GM23338 (cell line): Measurements from ENCODE around the gene OAT. TPM values are rescaled to one million over a fixed set of nuclear protein-coding genes. Genes with fewer than 3 reads are reported as not detected.
A peak's percentile ranks its signal among the peaks of the same experiment; 100 is the strongest.

Source experiments
- ATAC-seq: fragments of 200-7000 bp; cut with Tn5 transposase; 3 replicates; pipeline ENCODE4 v1.9.1; 2020
- DNase-seq: peaks from one replicate; pipeline ENCODE4 v3.0.0-alpha.2; 2015; ENCODE audit warnings: low spot score
- H2AFZ ChIP-seq: fragments of 200-600 bp; sonication (generic); 2 replicates; pipeline ENCODE4 v1.8.0; 2016; ENCODE audit warnings: antibody characterized with exemption, mild to moderate bottlenecking, moderate library complexity
- H3F3A ChIP-seq: fragments of 200-600 bp; sonication (generic); replicated peaks from 2 replicates; pipeline ENCODE4 v1.8.0; 2017; ENCODE audit warnings: antibody characterized with exemption, mixed run types, low read depth
- H3K27ac ChIP-seq: fragments of 200-600 bp; sonication (generic); 2 replicates; pipeline ENCODE4 v1.6.1; 2016; ENCODE audit warnings: low read depth
- H3K27me3 ChIP-seq: fragments of 200-600 bp; sonication (generic); 2 replicates; pipeline ENCODE4 v1.8.0; 2016; ENCODE audit warnings: mild to moderate bottlenecking, mixed run types, moderate library complexity; ENCODE audit not compliant: insufficient read depth
- H3K36me3 ChIP-seq: fragments of 200-600 bp; sonication (generic); 2 replicates; pipeline ENCODE4 v1.8.0; 2016; ENCODE audit warnings: mild to moderate bottlenecking; ENCODE audit not compliant: insufficient read depth
- H3K4me1 ChIP-seq: fragments of 200-600 bp; sonication (generic); 2 replicates; pipeline ENCODE4 v1.8.0; 2016; ENCODE audit warnings: mild to moderate bottlenecking, moderate library complexity; ENCODE audit not compliant: insufficient read depth
- H3K4me2 ChIP-seq: fragments of 200-600 bp; sonication (generic); 2 replicates; pipeline ENCODE4 v1.7.1; 2017; ENCODE audit warnings: mixed run types
- H3K4me3 ChIP-seq: fragments of 200-600 bp; sonication (generic); 2 replicates; pipeline ENCODE4 v1.6.1; 2016; ENCODE audit warnings: mixed run types
- H3K79me2 ChIP-seq: fragments of 200-600 bp; sonication (generic); replicated peaks from 2 replicates; pipeline ENCODE4 v1.8.0; 2017; ENCODE audit warnings: mild to moderate bottlenecking; ENCODE audit not compliant: insufficient read depth
- H3K9me2 ChIP-seq: fragments of 200-600 bp; sonication (generic); 2 replicates; pipeline ENCODE4 v1.8.0; 2017; ENCODE audit not compliant: insufficient read depth
- H4K20me1 ChIP-seq: fragments of 200-600 bp; sonication (generic); replicated peaks from 2 replicates; pipeline ENCODE4 v1.8.0; 2017; ENCODE audit warnings: mild to moderate bottlenecking; ENCODE audit not compliant: insufficient read depth
- H3K27ac Mint-ChIP-seq: 2 replicates; pipeline ENCODE4 v1.8.0; 2020; ENCODE audit warnings: inconsistent platforms, mild to moderate bottlenecking, moderate library complexity, mixed read lengths
- H3K27me3 Mint-ChIP-seq: 3 replicates; pipeline ENCODE4 v1.8.0; 2022; ENCODE audit warnings: low read depth, mild to moderate bottlenecking, moderate library complexity, mixed read lengths, inconsistent platforms; ENCODE audit not compliant: insufficient read depth, poor library complexity
- H3K36me3 Mint-ChIP-seq: 3 replicates; pipeline ENCODE4 v1.8.0; 2021; ENCODE audit warnings: low read depth, mild to moderate bottlenecking, inconsistent platforms, moderate library complexity, mixed read lengths
- H3K4me1 Mint-ChIP-seq: 3 replicates; pipeline ENCODE4 v1.8.0; 2020; ENCODE audit warnings: mild to moderate bottlenecking, inconsistent platforms, mixed read lengths
- H3K4me3 Mint-ChIP-seq: 3 replicates; pipeline ENCODE4 v1.8.0; 2021; ENCODE audit warnings: moderate library complexity, mild to moderate bottlenecking, inconsistent platforms, mixed read lengths
- H3K9me3 Mint-ChIP-seq: 3 replicates; pipeline ENCODE4 v1.8.0; 2020; ENCODE audit warnings: moderate library complexity, mild to moderate bottlenecking, inconsistent platforms, mixed read lengths
- CREB1 ChIP-seq: fragments of 250-450 bp; sonication (Bioruptor Pico); IDR thresholded peaks from 2 replicates; pipeline ENCODE4 v1.5.0; 2020; ENCODE audit warnings: low read depth, mild to moderate bottlenecking, moderate library complexity
- EZH2 ChIP-seq: fragments of 200-600 bp; sonication (generic); IDR thresholded peaks from one replicate; pipeline ENCODE4 v1.8.0; 2017; ENCODE audit warnings: antibody characterized with exemption, mild to moderate bottlenecking, low read depth; ENCODE audit not compliant: unreplicated experiment
- EZH2phosphoT487 ChIP-seq: fragments of 200-600 bp; sonication (generic); IDR thresholded peaks from one replicate; pipeline ENCODE4 v1.8.1; 2018; ENCODE audit warnings: antibody characterized with exemption; ENCODE audit not compliant: unreplicated experiment
- JUNB ChIP-seq: IDR thresholded peaks from one replicate; pipeline ENCODE4 v1.6.1; 2016; ENCODE audit warnings: antibody characterized with exemption; ENCODE audit not compliant: unreplicated experiment
- NANOG ChIP-seq: IDR thresholded peaks from 2 replicates; pipeline ENCODE4 v1.6.1; 2016; ENCODE audit warnings: antibody characterized with exemption, borderline replicate concordance
- POLR2AphosphoS5 ChIP-seq: IDR thresholded peaks from 2 replicates; pipeline ENCODE4 v1.6.1; 2016; ENCODE audit warnings: antibody characterized with exemption, low read depth
- STAT1 ChIP-seq: IDR thresholded peaks from one replicate; pipeline ENCODE4 v1.6.1; 2016; ENCODE audit warnings: antibody characterized with exemption; ENCODE audit not compliant: unreplicated experiment
- ZNF114 ChIP-seq: fragments of 250-450 bp; sonication (Bioruptor Pico); IDR thresholded peaks from 2 replicates; pipeline ENCODE4 v1.5.0; 2020; ENCODE audit warnings: mild to moderate bottlenecking, moderate library complexity
- ZNF331 ChIP-seq: fragments of 250-450 bp; sonication (Bioruptor Pico); IDR thresholded peaks from 2 replicates; pipeline ENCODE4 v1.5.0; 2020; ENCODE audit warnings: low read depth, mild to moderate bottlenecking, moderate library complexity
- polyA plus RNA-seq: library from polyadenylated mRNA; unstranded; fragments of >200 nt; fragmentation: Nextera tagmentation; extraction: Ambion mirVana; gene quantifications from 2 replicates; pipeline ENCODE4 v1.2.1, GENCODE V29; 2016
- total RNA-seq: library from RNA; depleted of rRNA; stranded (reverse); fragments of >200 nt; shearing (Covaris generic); gene quantifications from 2 replicates; pipeline ENCODE4 v1.2.3, GENCODE V29; 2014
- TF ChIP-seq, protein P1 (sequence below): IDR thresholded peaks from 2 replicates; pipeline ENCODE4 v1.6.1; 2016; ENCODE audit warnings: antibody characterized with exemption
- TF ChIP-seq, protein P2 (sequence below): IDR thresholded peaks from one replicate; pipeline ENCODE4 v1.6.1; 2018; ENCODE audit warnings: antibody characterized with exemption; ENCODE audit not compliant: unreplicated experiment
- TF ChIP-seq, protein P3 (sequence below), 2 experiments: fragments of 200-600 bp in 1 of 2; sonication (generic) in 1 of 2; conservative IDR thresholded peaks; 2 replicates each; pipeline versions ENCODE4 v1.5.1 to v1.6.1; 2016 to 2017; ENCODE audit warnings: antibody characterized with exemption in 2 of 2, low read depth in 2 of 2, mild to moderate bottlenecking in 2 of 2, moderate library complexity in 1 of 2
- TF ChIP-seq, protein P4 (sequence below): fragments of 250-450 bp; sonication (Bioruptor Pico); IDR thresholded peaks from 2 replicates; pipeline ENCODE4 v1.5.0; 2020; ENCODE audit warnings: mild to moderate bottlenecking, moderate library complexity

The OAT gene
- total and polyA plus RNA-seq, 2 experiments from 2014 or later: 131 to 139 TPM

DNA sequence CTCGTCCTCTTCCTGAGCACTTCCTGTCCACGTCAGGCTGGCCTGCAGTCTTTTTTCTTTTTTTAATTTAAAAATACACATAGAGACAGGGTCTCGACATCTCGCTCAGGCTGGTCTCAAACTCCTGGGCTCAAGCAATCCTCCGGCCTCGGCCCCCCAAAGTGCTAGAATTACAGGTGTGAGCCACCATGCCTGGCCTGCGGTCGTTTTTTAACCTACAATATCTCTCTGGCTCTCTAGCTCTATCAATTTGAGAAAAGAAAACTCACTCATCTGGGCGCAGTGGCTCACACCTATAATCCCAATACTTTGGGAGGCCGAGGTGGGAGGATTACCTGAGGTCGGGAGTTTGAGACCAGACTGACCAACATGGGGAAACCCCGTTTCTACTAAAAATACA, 4.0 kb upstream of the OAT start:
- Histone ChIP-seq H3K79me2 (no peaks in the 10 kb centered on the region; the same call in 1 of the 2 replicates), H3K36me3 (no peaks in the 10 kb centered on the region), H4K20me1 (no peaks in the 10 kb centered on the region), H3K27ac (no peak overlapping the region; the same call in 1 of the 2 replicates), H3F3A (peaks cover 13% of the 10 kb centered on the region; the same call in 1 of the 2 replicates), H3K4me2 (no peak overlapping the region), H2AFZ (peak overlapping the region; percentile 24; the same call in 1 of the 2 replicates), H3K9me2 (no peaks in the 10 kb centered on the region), H3K4me3 (no peak overlapping the region), H3K27me3 (0 out of 2 replicates have a peak, but pooled peaks cover 4% of the 10 kb centered on the region), H3K4me1 (peaks cover 36% of the 10 kb centered on the region)
- DNase-seq (no peak), ATAC-seq (no peak)
- Mint-ChIP-seq H3K9me3 (no peaks in the 10 kb centered on the region), H3K27ac (no peak overlapping the region), H3K4me3 (no peak overlapping the region), H3K36me3 (no peaks in the 10 kb centered on the region), H3K4me1 (peaks cover 17% of the 10 kb centered on the region), H3K27me3 (peaks cover 17% of the 10 kb centered on the region)
- TF ChIP-seq NANOG (no peak), EZH2phosphoT487 (no peak), STAT1 (no peak), POLR2AphosphoS5 (no peak), JUNB (no peak), CREB1 (no peak), EZH2 (no peak), ZNF331 (CRISPR knock-in tag) (no peak), ZNF114 (CRISPR knock-in tag) (no peak)
- TF ChIP-seq, protein P1, sequence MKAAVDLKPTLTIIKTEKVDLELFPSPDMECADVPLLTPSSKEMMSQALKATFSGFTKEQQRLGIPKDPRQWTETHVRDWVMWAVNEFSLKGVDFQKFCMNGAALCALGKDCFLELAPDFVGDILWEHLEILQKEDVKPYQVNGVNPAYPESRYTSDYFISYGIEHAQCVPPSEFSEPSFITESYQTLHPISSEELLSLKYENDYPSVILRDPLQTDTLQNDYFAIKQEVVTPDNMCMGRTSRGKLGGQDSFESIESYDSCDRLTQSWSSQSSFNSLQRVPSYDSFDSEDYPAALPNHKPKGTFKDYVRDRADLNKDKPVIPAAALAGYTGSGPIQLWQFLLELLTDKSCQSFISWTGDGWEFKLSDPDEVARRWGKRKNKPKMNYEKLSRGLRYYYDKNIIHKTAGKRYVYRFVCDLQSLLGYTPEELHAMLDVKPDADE: no peak
- TF ChIP-seq, protein P2, sequence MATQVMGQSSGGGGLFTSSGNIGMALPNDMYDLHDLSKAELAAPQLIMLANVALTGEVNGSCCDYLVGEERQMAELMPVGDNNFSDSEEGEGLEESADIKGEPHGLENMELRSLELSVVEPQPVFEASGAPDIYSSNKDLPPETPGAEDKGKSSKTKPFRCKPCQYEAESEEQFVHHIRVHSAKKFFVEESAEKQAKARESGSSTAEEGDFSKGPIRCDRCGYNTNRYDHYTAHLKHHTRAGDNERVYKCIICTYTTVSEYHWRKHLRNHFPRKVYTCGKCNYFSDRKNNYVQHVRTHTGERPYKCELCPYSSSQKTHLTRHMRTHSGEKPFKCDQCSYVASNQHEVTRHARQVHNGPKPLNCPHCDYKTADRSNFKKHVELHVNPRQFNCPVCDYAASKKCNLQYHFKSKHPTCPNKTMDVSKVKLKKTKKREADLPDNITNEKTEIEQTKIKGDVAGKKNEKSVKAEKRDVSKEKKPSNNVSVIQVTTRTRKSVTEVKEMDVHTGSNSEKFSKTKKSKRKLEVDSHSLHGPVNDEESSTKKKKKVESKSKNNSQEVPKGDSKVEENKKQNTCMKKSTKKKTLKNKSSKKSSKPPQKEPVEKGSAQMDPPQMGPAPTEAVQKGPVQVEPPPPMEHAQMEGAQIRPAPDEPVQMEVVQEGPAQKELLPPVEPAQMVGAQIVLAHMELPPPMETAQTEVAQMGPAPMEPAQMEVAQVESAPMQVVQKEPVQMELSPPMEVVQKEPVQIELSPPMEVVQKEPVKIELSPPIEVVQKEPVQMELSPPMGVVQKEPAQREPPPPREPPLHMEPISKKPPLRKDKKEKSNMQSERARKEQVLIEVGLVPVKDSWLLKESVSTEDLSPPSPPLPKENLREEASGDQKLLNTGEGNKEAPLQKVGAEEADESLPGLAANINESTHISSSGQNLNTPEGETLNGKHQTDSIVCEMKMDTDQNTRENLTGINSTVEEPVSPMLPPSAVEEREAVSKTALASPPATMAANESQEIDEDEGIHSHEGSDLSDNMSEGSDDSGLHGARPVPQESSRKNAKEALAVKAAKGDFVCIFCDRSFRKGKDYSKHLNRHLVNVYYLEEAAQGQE: no peak
- TF ChIP-seq, protein P3, sequence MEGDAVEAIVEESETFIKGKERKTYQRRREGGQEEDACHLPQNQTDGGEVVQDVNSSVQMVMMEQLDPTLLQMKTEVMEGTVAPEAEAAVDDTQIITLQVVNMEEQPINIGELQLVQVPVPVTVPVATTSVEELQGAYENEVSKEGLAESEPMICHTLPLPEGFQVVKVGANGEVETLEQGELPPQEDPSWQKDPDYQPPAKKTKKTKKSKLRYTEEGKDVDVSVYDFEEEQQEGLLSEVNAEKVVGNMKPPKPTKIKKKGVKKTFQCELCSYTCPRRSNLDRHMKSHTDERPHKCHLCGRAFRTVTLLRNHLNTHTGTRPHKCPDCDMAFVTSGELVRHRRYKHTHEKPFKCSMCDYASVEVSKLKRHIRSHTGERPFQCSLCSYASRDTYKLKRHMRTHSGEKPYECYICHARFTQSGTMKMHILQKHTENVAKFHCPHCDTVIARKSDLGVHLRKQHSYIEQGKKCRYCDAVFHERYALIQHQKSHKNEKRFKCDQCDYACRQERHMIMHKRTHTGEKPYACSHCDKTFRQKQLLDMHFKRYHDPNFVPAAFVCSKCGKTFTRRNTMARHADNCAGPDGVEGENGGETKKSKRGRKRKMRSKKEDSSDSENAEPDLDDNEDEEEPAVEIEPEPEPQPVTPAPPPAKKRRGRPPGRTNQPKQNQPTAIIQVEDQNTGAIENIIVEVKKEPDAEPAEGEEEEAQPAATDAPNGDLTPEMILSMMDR (conservative IDR thresholded peaks at IDR 0.05; ENCODE audit: low read depth in 2 of 2): no peak
- TF ChIP-seq, protein P4, sequence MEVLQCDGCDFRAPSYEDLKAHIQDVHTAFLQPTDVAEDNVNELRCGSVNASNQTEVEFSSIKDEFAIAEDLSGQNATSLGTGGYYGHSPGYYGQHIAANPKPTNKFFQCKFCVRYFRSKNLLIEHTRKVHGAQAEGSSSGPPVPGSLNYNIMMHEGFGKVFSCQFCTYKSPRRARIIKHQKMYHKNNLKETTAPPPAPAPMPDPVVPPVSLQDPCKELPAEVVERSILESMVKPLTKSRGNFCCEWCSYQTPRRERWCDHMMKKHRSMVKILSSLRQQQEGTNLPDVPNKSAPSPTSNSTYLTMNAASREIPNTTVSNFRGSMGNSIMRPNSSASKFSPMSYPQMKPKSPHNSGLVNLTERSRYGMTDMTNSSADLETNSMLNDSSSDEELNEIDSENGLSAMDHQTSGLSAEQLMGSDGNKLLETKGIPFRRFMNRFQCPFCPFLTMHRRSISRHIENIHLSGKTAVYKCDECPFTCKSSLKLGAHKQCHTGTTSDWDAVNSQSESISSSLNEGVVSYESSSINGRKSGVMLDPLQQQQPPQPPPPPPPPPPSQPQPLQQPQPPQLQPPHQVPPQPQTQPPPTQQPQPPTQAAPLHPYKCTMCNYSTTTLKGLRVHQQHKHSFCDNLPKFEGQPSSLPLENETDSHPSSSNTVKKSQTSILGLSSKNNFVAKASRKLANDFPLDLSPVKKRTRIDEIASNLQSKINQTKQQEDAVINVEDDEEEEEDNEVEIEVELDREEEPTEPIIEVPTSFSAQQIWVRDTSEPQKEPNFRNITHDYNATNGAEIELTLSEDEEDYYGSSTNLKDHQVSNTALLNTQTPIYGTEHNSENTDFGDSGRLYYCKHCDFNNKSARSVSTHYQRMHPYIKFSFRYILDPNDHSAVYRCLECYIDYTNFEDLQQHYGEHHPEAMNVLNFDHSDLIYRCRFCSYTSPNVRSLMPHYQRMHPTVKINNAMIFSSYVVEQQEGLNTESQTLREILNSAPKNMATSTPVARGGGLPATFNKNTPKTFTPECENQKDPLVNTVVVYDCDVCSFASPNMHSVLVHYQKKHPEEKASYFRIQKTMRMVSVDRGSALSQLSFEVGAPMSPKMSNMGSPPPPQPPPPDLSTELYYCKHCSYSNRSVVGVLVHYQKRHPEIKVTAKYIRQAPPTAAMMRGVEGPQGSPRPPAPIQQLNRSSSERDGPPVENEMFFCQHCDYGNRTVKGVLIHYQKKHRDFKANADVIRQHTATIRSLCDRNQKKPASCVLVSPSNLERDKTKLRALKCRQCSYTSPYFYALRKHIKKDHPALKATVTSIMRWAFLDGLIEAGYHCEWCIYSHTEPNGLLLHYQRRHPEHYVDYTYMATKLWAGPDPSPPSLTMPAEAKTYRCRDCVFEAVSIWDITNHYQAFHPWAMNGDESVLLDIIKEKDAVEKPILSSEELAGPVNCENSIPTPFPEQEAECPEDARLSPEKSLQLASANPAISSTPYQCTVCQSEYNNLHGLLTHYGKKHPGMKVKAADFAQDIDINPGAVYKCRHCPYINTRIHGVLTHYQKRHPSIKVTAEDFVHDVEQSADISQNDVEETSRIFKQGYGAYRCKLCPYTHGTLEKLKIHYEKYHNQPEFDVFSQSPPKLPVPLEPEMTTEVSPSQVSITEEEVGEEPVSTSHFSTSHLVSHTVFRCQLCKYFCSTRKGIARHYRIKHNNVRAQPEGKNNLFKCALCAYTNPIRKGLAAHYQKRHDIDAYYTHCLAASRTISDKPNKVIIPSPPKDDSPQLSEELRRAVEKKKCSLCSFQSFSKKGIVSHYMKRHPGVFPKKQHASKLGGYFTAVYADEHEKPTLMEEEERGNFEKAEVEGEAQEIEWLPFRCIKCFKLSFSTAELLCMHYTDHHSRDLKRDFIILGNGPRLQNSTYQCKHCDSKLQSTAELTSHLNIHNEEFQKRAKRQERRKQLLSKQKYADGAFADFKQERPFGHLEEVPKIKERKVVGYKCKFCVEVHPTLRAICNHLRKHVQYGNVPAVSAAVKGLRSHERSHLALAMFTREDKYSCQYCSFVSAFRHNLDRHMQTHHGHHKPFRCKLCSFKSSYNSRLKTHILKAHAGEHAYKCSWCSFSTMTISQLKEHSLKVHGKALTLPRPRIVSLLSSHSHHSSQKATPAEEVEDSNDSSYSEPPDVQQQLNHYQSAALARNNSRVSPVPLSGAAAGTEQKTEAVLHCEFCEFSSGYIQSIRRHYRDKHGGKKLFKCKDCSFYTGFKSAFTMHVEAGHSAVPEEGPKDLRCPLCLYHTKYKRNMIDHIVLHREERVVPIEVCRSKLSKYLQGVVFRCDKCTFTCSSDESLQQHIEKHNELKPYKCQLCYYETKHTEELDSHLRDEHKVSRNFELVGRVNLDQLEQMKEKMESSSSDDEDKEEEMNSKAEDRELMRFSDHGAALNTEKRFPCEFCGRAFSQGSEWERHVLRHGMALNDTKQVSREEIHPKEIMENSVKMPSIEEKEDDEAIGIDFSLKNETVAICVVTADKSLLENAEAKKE (CRISPR knock-in tag): no peak
